Measurements from ENCODE around the gene MICALL1. TPM values are rescaled to one million over a fixed set of nuclear protein-coding genes. Genes with fewer than 3 reads are reported as not detected.

The MICALL1 gene
- total RNA-seq, 1 experiment from 2014 or later: 47.2 TPM

DNA sequence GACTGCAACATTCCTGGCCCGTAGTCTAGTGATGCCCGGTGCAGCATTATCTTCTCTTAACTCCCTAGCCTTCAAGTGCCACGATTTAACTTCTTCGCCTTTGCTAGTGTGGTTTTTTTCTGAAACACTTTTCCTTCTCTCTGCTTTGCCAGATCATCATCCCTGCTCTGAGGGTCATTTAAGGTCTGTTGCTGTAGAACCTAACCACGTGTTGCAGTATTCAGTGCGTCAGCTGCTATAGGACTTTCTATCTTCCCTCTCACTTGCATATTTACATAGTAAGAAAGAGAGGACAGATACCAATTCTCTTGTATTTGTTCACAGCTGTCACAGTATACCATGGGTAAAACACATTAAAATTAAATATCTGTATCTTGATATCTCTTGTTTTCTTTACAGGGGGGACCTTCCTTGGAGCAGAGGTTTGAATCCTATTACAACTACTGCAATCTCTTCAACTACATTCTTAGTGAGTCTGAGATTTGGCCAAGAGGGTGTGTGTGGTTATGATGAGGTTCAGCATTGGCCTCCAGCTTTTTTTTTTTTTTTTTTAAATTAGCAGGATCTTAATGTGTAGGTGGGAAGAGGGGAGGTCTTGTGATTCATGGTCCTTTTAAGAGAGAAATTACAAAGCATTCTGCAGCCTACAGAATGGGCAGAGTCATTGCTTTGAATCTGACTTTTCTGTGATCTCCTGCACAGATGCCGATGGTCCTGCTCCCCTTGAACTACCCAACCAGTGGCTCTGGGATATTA, 43.3 kb upstream of the MICALL1 start:
- H3K9me3 Mint-ChIP-seq: no peaks in the 10 kb centered on the region
- no peaks in the 10 kb centered on the region for H3K27me3 Mint-ChIP-seq (ENCODE audit: low read depth)
- ATAC-seq: no peak
- no peaks in the 10 kb centered on the region for H3K4me1 Mint-ChIP-seq
- ChIA-PET CTCF (interaction anchor here (0.6 to 3.6 kb wide), 49 partner anchors 9 to 394 kb away, joined by 3 to 109 read pairs (median 5); partner anchors contain the start of genes ANKRD54, C22orf23, EIF3L and GALR3), POLR2A (interaction anchor here (0.6 to 1.3 kb wide), 8 partner anchors 38 to 156 kb away, joined by 3 to 16 read pairs (median 3); partner anchors contain the start of gene GCAT)
- H3K36me3 Mint-ChIP-seq: peaks cover 80% of the 10 kb centered on the region
- TF ChIP-seq SMAD4 (CRISPR knock-in tag; IDR thresholded peaks at IDR 0.05) (no peak), RELA (CRISPR knock-in tag; IDR thresholded peaks at IDR 0.05; ENCODE audit: borderline replicate concordance) (no peak), JUN (CRISPR knock-in tag; IDR thresholded peaks at IDR 0.05) (no peak), NR2C2 (CRISPR knock-in tag; IDR thresholded peaks at IDR 0.05) (no peak), ETV6 (CRISPR knock-in tag; IDR thresholded peaks at IDR 0.05) (no peak)
- TF ChIP-seq, protein P1, sequence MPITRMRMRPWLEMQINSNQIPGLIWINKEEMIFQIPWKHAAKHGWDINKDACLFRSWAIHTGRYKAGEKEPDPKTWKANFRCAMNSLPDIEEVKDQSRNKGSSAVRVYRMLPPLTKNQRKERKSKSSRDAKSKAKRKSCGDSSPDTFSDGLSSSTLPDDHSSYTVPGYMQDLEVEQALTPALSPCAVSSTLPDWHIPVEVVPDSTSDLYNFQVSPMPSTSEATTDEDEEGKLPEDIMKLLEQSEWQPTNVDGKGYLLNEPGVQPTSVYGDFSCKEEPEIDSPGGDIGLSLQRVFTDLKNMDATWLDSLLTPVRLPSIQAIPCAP (CRISPR knock-in tag; IDR thresholded peaks at IDR 0.05): no peak
- TF ChIP-seq, protein P2, sequence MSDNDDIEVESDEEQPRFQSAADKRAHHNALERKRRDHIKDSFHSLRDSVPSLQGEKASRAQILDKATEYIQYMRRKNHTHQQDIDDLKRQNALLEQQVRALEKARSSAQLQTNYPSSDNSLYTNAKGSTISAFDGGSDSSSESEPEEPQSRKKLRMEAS (CRISPR knock-in tag; IDR thresholded peaks at IDR 0.05): no peak
- TF ChIP-seq, protein P3, sequence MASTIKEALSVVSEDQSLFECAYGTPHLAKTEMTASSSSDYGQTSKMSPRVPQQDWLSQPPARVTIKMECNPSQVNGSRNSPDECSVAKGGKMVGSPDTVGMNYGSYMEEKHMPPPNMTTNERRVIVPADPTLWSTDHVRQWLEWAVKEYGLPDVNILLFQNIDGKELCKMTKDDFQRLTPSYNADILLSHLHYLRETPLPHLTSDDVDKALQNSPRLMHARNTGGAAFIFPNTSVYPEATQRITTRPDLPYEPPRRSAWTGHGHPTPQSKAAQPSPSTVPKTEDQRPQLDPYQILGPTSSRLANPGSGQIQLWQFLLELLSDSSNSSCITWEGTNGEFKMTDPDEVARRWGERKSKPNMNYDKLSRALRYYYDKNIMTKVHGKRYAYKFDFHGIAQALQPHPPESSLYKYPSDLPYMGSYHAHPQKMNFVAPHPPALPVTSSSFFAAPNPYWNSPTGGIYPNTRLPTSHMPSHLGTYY (CRISPR knock-in tag; IDR thresholded peaks at IDR 0.05): no peak
- TF ChIP-seq, protein P4, sequence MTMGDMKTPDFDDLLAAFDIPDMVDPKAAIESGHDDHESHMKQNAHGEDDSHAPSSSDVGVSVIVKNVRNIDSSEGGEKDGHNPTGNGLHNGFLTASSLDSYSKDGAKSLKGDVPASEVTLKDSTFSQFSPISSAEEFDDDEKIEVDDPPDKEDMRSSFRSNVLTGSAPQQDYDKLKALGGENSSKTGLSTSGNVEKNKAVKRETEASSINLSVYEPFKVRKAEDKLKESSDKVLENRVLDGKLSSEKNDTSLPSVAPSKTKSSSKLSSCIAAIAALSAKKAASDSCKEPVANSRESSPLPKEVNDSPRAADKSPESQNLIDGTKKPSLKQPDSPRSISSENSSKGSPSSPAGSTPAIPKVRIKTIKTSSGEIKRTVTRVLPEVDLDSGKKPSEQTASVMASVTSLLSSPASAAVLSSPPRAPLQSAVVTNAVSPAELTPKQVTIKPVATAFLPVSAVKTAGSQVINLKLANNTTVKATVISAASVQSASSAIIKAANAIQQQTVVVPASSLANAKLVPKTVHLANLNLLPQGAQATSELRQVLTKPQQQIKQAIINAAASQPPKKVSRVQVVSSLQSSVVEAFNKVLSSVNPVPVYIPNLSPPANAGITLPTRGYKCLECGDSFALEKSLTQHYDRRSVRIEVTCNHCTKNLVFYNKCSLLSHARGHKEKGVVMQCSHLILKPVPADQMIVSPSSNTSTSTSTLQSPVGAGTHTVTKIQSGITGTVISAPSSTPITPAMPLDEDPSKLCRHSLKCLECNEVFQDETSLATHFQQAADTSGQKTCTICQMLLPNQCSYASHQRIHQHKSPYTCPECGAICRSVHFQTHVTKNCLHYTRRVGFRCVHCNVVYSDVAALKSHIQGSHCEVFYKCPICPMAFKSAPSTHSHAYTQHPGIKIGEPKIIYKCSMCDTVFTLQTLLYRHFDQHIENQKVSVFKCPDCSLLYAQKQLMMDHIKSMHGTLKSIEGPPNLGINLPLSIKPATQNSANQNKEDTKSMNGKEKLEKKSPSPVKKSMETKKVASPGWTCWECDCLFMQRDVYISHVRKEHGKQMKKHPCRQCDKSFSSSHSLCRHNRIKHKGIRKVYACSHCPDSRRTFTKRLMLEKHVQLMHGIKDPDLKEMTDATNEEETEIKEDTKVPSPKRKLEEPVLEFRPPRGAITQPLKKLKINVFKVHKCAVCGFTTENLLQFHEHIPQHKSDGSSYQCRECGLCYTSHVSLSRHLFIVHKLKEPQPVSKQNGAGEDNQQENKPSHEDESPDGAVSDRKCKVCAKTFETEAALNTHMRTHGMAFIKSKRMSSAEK (CRISPR knock-in tag; IDR thresholded peaks at IDR 0.05; ENCODE audit: borderline replicate concordance): no peak
- TF ChIP-seq, protein P5, sequence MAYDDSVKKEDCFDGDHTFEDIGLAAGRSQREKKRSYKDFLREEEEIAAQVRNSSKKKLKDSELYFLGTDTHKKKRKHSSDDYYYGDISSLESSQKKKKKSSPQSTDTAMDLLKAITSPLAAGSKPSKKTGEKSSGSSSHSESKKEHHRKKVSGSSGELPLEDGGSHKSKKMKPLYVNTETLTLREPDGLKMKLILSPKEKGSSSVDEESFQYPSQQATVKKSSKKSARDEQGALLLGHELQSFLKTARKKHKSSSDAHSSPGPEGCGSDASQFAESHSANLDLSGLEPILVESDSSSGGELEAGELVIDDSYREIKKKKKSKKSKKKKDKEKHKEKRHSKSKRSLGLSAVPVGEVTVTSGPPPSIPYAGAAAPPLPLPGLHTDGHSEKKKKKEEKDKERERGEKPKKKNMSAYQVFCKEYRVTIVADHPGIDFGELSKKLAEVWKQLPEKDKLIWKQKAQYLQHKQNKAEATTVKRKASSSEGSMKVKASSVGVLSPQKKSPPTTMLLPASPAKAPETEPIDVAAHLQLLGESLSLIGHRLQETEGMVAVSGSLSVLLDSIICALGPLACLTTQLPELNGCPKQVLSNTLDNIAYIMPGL (CRISPR knock-in tag; IDR thresholded peaks at IDR 0.05): no peak
- no peak overlapping the region for H3K27ac Mint-ChIP-seq
- no peak overlapping the region for H3K4me3 Mint-ChIP-seq
- DNase-seq (ENCODE audit: low spot score): no peak

DNA sequence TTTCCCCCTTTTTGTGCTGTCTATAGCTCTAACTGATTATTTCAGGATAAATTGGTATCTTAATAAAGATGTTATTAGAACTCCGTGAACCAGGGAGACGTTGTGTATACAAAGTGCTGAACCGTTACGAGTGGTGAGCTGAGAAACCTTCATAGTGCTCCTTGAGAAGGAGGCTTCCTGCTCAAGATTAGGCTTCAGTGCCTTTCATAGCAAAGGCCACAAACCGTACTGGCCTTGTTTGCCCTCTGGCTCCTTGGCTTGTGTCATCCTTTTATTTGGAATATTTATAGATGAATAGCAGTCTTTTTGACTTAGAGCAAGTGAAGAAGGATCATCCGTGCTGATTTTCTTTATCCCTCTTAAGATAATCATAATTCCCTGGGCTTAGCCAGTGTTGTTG, 40.6 kb upstream of the MICALL1 start:
- POLR2A ChIA-PET: no interaction called here
- peaks cover 82% of the 10 kb centered on the region for H3K36me3 Mint-ChIP-seq
- no peaks in the 10 kb centered on the region for H3K27me3 Mint-ChIP-seq (ENCODE audit: low read depth)
- no peak overlapping the region for H3K4me3 Mint-ChIP-seq
- no peak for ATAC-seq
- CTCF ChIA-PET: interaction anchor here (0.5 kb wide), 1 partner anchor 140 kb away, joined by 6 read pairs; no protein-coding TSS in a partner anchor
- DNase-seq (ENCODE audit: low spot score): no peak
- H3K9me3 Mint-ChIP-seq: no peaks in the 10 kb centered on the region
- H3K4me1 Mint-ChIP-seq: no peaks in the 10 kb centered on the region
- no peak overlapping the region for H3K27ac Mint-ChIP-seq
- TF ChIP-seq ESRRA (CRISPR knock-in tag; IDR thresholded peaks at IDR 0.05; ENCODE audit: borderline replicate concordance) (no peak), OVOL2 (CRISPR knock-in tag; IDR thresholded peaks at IDR 0.05; ENCODE audit: borderline replicate concordance) (no peak), CREM (CRISPR knock-in tag; IDR thresholded peaks at IDR 0.05) (no peak), EMX1 (CRISPR knock-in tag; IDR thresholded peaks at IDR 0.05) (no peak), CREB1 (CRISPR knock-in tag; IDR thresholded peaks at IDR 0.05) (no peak), ZNF416 (CRISPR knock-in tag; IDR thresholded peaks at IDR 0.05) (no peak)
- TF ChIP-seq, protein P6, sequence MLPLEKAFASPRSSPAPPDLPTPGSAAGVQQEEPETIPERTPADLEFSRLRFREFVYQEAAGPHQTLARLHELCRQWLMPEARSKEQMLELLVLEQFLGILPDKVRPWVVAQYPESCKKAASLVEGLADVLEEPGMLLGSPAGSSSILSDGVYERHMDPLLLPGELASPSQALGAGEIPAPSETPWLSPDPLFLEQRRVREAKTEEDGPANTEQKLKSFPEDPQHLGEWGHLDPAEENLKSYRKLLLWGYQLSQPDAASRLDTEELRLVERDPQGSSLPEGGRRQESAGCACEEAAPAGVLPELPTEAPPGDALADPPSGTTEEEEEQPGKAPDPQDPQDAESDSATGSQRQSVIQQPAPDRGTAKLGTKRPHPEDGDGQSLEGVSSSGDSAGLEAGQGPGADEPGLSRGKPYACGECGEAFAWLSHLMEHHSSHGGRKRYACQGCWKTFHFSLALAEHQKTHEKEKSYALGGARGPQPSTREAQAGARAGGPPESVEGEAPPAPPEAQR (CRISPR knock-in tag; IDR thresholded peaks at IDR 0.05): no peak
- TF ChIP-seq, protein P7, sequence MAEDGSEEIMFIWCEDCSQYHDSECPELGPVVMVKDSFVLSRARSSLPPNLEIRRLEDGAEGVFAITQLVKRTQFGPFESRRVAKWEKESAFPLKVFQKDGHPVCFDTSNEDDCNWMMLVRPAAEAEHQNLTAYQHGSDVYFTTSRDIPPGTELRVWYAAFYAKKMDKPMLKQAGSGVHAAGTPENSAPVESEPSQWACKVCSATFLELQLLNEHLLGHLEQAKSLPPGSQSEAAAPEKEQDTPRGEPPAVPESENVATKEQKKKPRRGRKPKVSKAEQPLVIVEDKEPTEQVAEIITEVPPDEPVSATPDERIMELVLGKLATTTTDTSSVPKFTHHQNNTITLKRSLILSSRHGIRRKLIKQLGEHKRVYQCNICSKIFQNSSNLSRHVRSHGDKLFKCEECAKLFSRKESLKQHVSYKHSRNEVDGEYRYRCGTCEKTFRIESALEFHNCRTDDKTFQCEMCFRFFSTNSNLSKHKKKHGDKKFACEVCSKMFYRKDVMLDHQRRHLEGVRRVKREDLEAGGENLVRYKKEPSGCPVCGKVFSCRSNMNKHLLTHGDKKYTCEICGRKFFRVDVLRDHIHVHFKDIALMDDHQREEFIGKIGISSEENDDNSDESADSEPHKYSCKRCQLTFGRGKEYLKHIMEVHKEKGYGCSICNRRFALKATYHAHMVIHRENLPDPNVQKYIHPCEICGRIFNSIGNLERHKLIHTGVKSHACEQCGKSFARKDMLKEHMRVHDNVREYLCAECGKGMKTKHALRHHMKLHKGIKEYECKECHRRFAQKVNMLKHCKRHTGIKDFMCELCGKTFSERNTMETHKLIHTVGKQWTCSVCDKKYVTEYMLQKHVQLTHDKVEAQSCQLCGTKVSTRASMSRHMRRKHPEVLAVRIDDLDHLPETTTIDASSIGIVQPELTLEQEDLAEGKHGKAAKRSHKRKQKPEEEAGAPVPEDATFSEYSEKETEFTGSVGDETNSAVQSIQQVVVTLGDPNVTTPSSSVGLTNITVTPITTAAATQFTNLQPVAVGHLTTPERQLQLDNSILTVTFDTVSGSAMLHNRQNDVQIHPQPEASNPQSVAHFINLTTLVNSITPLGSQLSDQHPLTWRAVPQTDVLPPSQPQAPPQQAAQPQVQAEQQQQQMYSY (CRISPR knock-in tag; IDR thresholded peaks at IDR 0.05): no peak
- TF ChIP-seq, protein P3 (CRISPR knock-in tag; IDR thresholded peaks at IDR 0.05): no peak

Measured in WTC11 (cell line).